ENCODE data around the gene STIM1. TPM values are rescaled to one million over a fixed set of nuclear protein-coding genes. Genes with fewer than 3 reads are reported as not detected.

Gene STIM1
- total RNA-seq, 3 donors from 2014 or later (not counting 1 experiment from before 2014, with no cell fraction given), result 171 to 187 (median 175) TPM

- no peak for TF ChIP-seq CTCF (IDR thresholded peaks at IDR 0.05)
- H3K36me3 Mint-ChIP-seq, result no peaks in the 10 kb centered on the region
- intact Hi-C loops (cut with micrococcal nuclease), result loop anchor here (1.0 to 5.0 kb wide), 2 partner anchors 10 to 57 kb away; partner anchors contain the start of gene STIM1
- Histone ChIP-seq H3K36me3 (ENCODE audit: control insufficient read depth, insufficient read depth, low read length) (no peaks in the 10 kb centered on the region), H3K4me1 (ENCODE audit: control insufficient read depth, insufficient read depth, low read length) (peaks cover 54% of the 10 kb centered on the region), H3K9me3 (ENCODE audit: control insufficient read depth, insufficient read depth, low read length) (no peaks in the 10 kb centered on the region), H3K27me3 (ENCODE audit: control insufficient read depth, insufficient read depth, low read length) (no peaks in the 10 kb centered on the region), H3K27ac (ENCODE audit: low read length) (peak overlapping the region; percentile 70), H3K4me3 (ENCODE audit: low read length) (no peak overlapping the region)
- H3K9me3 Mint-ChIP-seq, result no peaks in the 10 kb centered on the region
- H3K27ac Mint-ChIP-seq, result peak overlapping the region; percentile 83 to 88
- peaks cover 83 to 84% of the 10 kb centered on the region in 2 donors for H3K4me1 Mint-ChIP-seq
- peak; percentile 40 to 52 (median 42) for ATAC-seq
- H3K4me3 Mint-ChIP-seq, result peak overlapping the region; percentile 46
- peak in 1 of 2 donors; percentile 36 for DNase-seq
- H3K27me3 Mint-ChIP-seq (ENCODE audit: low read depth in 2 of 2), result no peaks in the 10 kb centered on the region
- 42% methylated on average over 3 of the region's 3 CpGs for WGBS (ENCODE audit: insufficient coverage)
These were observed 10.1 kb downstream of the STIM1 start for GRCh38 chr11:3865388-3866193.

GRCh38 chr11:3866206-3866605 is 10.7 kb downstream of the STIM1 start:
- Mint-ChIP-seq H3K36me3 (no peaks in the 10 kb centered on the region), H3K4me1 (peaks cover 81 to 84% of the 10 kb centered on the region in 2 donors), H3K9me3 (no peaks in the 10 kb centered on the region), H3K27me3 (ENCODE audit: low read depth in 2 of 2) (no peaks in the 10 kb centered on the region), H3K4me3 (peak overlapping the region; percentile 46), H3K27ac (peak overlapping the region; percentile 83 to 88)
- WGBS (ENCODE audit: insufficient coverage), result 30% methylated on average over 5 of the region's 5 CpGs
- H3K4me1 ChIP-seq (ENCODE audit: control insufficient read depth, insufficient read depth, low read length), result peaks cover 55% of the 10 kb centered on the region
- peak; percentile 40 to 56 for DNase-seq
- H3K9me3 ChIP-seq (ENCODE audit: control insufficient read depth, insufficient read depth, low read length), result no peaks in the 10 kb centered on the region
- H3K4me3 ChIP-seq (ENCODE audit: low read length), result no peak overlapping the region
- H3K27ac ChIP-seq (ENCODE audit: low read length), result peak overlapping the region; percentile 70
- ATAC-seq, result peak; percentile 83 to 93 (median 92)
- no peak for TF ChIP-seq CTCF (IDR thresholded peaks at IDR 0.05)
- H3K27me3 ChIP-seq (ENCODE audit: control insufficient read depth, insufficient read depth, low read length), result no peaks in the 10 kb centered on the region
- intact Hi-C loops (cut with micrococcal nuclease), result loop anchor here (1.0 to 5.0 kb wide), 2 partner anchors 11 to 56 kb away; partner anchors contain the start of gene STIM1
- H3K36me3 ChIP-seq (ENCODE audit: control insufficient read depth, insufficient read depth, low read length), result no peaks in the 10 kb centered on the region

- no peaks in the 10 kb centered on the region for H3K9me3 ChIP-seq (ENCODE audit: control insufficient read depth, insufficient read depth, low read length)
- intact Hi-C loops (cut with micrococcal nuclease), result loop anchor here (1.0 to 5.0 kb wide), 2 partner anchors 12 to 55 kb away; partner anchors contain the start of gene STIM1
- DNase-seq (no peak), ATAC-seq (no peak)
- TF ChIP-seq CTCF (IDR thresholded peaks at IDR 0.05), result no peak
- peaks cover 81 to 85% of the 10 kb centered on the region in 2 donors for H3K4me1 Mint-ChIP-seq
- no peaks in the 10 kb centered on the region for H3K9me3 Mint-ChIP-seq
- H3K27me3 Mint-ChIP-seq (ENCODE audit: low read depth in 2 of 2), result no peaks in the 10 kb centered on the region
- no peaks in the 10 kb centered on the region for H3K36me3 Mint-ChIP-seq
- peak overlapping the region; percentile 83 to 88 for H3K27ac Mint-ChIP-seq
- peak overlapping the region; percentile 70 for H3K27ac ChIP-seq (ENCODE audit: low read length)
- peaks cover 51% of the 10 kb centered on the region for H3K4me1 ChIP-seq (ENCODE audit: control insufficient read depth, insufficient read depth, low read length)
- H3K4me3 Mint-ChIP-seq, result peak overlapping the region; percentile 41
- H3K27me3 ChIP-seq (ENCODE audit: control insufficient read depth, insufficient read depth, low read length), result no peaks in the 10 kb centered on the region
- no peaks in the 10 kb centered on the region for H3K36me3 ChIP-seq (ENCODE audit: control insufficient read depth, insufficient read depth, low read length)
- H3K4me3 ChIP-seq (ENCODE audit: low read length), result no peak overlapping the region
These were observed 11.4 kb downstream of the STIM1 start for GRCh38 chr11:3866836-3867208.
